Thyroid gland (tissue), 4 donors: ENCODE data around the gene TMEM212. TPM values are rescaled to one million over a fixed set of nuclear protein-coding genes. Genes with fewer than 3 reads are reported as not detected.

ENCODE experiments used
- DNase-seq, 2 donors: peaks; one replicate each; pipeline ENCODE4 v3.0.0-alpha.2; 2019
- H3K27ac ChIP-seq, 3 donors: fragments of 200-600 bp; sonication (generic); 1 replicate in 2 of 3; 2 replicates in 1 of 3; pipeline ENCODE4 v1.5.1; 2016 to 2019; ENCODE audit warnings: mild to moderate bottlenecking in 1 of 3, moderate library complexity in 1 of 3
- H3K27me3 ChIP-seq: fragments of 200-600 bp; sonication (generic); one replicate; pipeline ENCODE4 v1.5.1; 2019
- H3K36me3 ChIP-seq, 2 donors: fragments of 200-600 bp; sonication (generic); one replicate each; pipeline ENCODE4 v1.5.1; 2016 to 2019
- H3K4me1 ChIP-seq, 2 donors: fragments of 200-600 bp; sonication (generic); one replicate each; pipeline ENCODE4 v1.5.1; 2017 to 2019
- H3K4me3 ChIP-seq, 3 donors: fragments of 200-600 bp; sonication (generic); replicated peaks in 1 of 3; 1 replicate in 2 of 3; 2 replicates in 1 of 3; pipeline ENCODE4 v1.5.1; 2016; ENCODE audit warnings: mild to moderate bottlenecking in 1 of 3
- H3K9me3 ChIP-seq: fragments of 200-600 bp; sonication (generic); one replicate; pipeline ENCODE4 v1.5.1; 2017
- CTCF ChIP-seq, 6 experiments: fragments of 200-600 bp in 3 of 6; fragments of 450-650 bp in 3 of 6; sonication (generic) in 3 of 6; IDR thresholded peaks; one replicate each; pipeline ENCODE4 v1.5.1; 2016 to 2019; ENCODE audit warnings: antibody characterized with exemption in 6 of 6, mild to moderate bottlenecking in 2 of 6, inconsistent platforms in 1 of 6, moderate library complexity in 1 of 6
- POLR2A ChIP-seq, 2 donors: fragments of 450-650 bp; IDR thresholded peaks; one replicate each; pipeline ENCODE4 v1.6.1; 2017; ENCODE audit warnings: antibody characterized with exemption in 2 of 2, mild to moderate bottlenecking in 2 of 2, moderate library complexity in 1 of 2
- WGBS, 2 donors: methylation state at CpG; one replicate each; pipeline ENCODE4 v1.1.5; 2017; 5-methylcytosine and 5-hydroxymethylcytosine counted together
- intact Hi-C: fragments of 100-400 bp; cut with DNase I; formaldehyde crosslinking; loops from one replicate; pipeline ENCODE4 v1.15.1; 2023
- total RNA-seq, 4 donors: library from RNA; depleted of rRNA; stranded (reverse); fragments of >200 nt; gene quantifications; one replicate each; pipeline ENCODE4 v1.2.3, GENCODE V29; 2016

Gene TMEM212
- total RNA-seq, 4 donors from 2014 or later = not detected

- intact Hi-C loops = no loop called here
- TF ChIP-seq CTCF (IDR thresholded peaks at IDR 0.05) (no peak), POLR2A (IDR thresholded peaks at IDR 0.05) (no peak)
- Histone ChIP-seq H3K4me3 (no peak overlapping the region), H3K27me3 (no peaks in the 10 kb centered on the region), H3K36me3 (no peaks in the 10 kb centered on the region), H3K4me1 (peaks cover 14 to 27% of the 10 kb centered on the region in 2 donors), H3K9me3 (no peaks in the 10 kb centered on the region), H3K27ac (no peak overlapping the region)
- no peak for DNase-seq
- WGBS, 2 donors = 88 to 98% methylated on average over 1 of the region's 1 CpG
Measured at GRCh38 chr3:171841620-171842000, 1.5 kb upstream of the TMEM212 start.

- no peaks in the 10 kb centered on the region for H3K27me3 ChIP-seq
- intact Hi-C loops = no loop called here
- 90 to 92% methylated on average over 2 of the region's 2 CpGs for WGBS, 2 donors
- no peaks in the 10 kb centered on the region for H3K9me3 ChIP-seq
- H3K4me3 ChIP-seq = no peak overlapping the region
- H3K36me3 ChIP-seq = no peaks in the 10 kb centered on the region
- TF ChIP-seq CTCF (IDR thresholded peaks at IDR 0.05) (no peak), POLR2A (IDR thresholded peaks at IDR 0.05) (no peak)
- H3K27ac ChIP-seq = no peak overlapping the region
- peaks cover 14 to 21% of the 10 kb centered on the region in 2 donors for H3K4me1 ChIP-seq
- no peak for DNase-seq
Measured at GRCh38 chr3:171844873-171845272, 1.7 kb downstream of the TMEM212 start.

- intact Hi-C loops = no loop called here
- H3K36me3 ChIP-seq = no peaks in the 10 kb centered on the region
- no peak for DNase-seq
- peaks cover 10 to 16% of the 10 kb centered on the region in 2 donors for H3K4me1 ChIP-seq
- no peaks in the 10 kb centered on the region for H3K27me3 ChIP-seq
- H3K9me3 ChIP-seq = no peaks in the 10 kb centered on the region
- no peak overlapping the region for H3K4me3 ChIP-seq
- WGBS, 2 donors = 86 to 89% methylated on average over 3 of the region's 3 CpGs
- no peak overlapping the region for H3K27ac ChIP-seq
- TF ChIP-seq CTCF (IDR thresholded peaks at IDR 0.05) (no peak), POLR2A (IDR thresholded peaks at IDR 0.05) (no peak)
Measured at GRCh38 chr3:171845481-171846284, 2.5 kb downstream of the TMEM212 start.

- Histone ChIP-seq H3K27ac (no peak overlapping the region), H3K27me3 (no peaks in the 10 kb centered on the region), H3K4me1 (peaks cover 6 to 10% of the 10 kb centered on the region in 2 donors), H3K36me3 (no peaks in the 10 kb centered on the region), H3K4me3 (no peak overlapping the region), H3K9me3 (no peaks in the 10 kb centered on the region)
- whole genome bisulfite sequencing, 2 donors = 78 to 82% methylated on average over 2 of the region's 2 CpGs
- intact Hi-C loops = no loop called here
- TF ChIP-seq CTCF (IDR thresholded peaks at IDR 0.05) (no peak), POLR2A (IDR thresholded peaks at IDR 0.05) (no peak)
- DNase-seq = no peak
Measured at GRCh38 chr3:171846597-171846996, 3.4 kb downstream of the TMEM212 start.

- no peak for DNase-seq
- intact Hi-C loops = no loop called here
- H3K27me3 ChIP-seq = no peaks in the 10 kb centered on the region
- no peaks in the 10 kb centered on the region for H3K36me3 ChIP-seq
- no peak for TF ChIP-seq POLR2A (IDR thresholded peaks at IDR 0.05)
- 70 to 80% methylated on average over 6 of the region's 6 CpGs for WGBS, 2 donors
- H3K4me1 ChIP-seq = peaks cover 6 to 10% of the 10 kb centered on the region in 2 donors
- no peak overlapping the region for H3K4me3 ChIP-seq
- no peak overlapping the region for H3K27ac ChIP-seq
- H3K9me3 ChIP-seq = no peaks in the 10 kb centered on the region
Measured at GRCh38 chr3:171847133-171847532, 4.0 kb downstream of the TMEM212 start.
